IMR-90 (cell line): ENCODE data around the gene EDA. TPM values are rescaled to one million over a fixed set of nuclear protein-coding genes. Genes with fewer than 3 reads are reported as not detected.

ENCODE experiments used
- ATAC-seq: fragments of 200-7000 bp; cut with Tn5 transposase; 2 replicates; pipeline ENCODE4 v1.9.1; 2020; ENCODE audit warnings: low read depth, mild to moderate bottlenecking, moderate library complexity
- BruUV-seq: library from RNA; stranded (reverse); fragments of 400-500 nt; replicated peaks from 2 replicates; lab custom pipeline; 2021; lab: Mats Ljungman, UMichigan
- CTCF ChIA-PET: fragments of 300-600 bp; formaldehyde crosslinking; extraction: SDS; loops from one replicate; lab custom pipeline; 2021; ENCODE audit warnings: antibody characterized with exemption; lab: Yijun Ruan, JAX
- POLR2A ChIA-PET: fragments of 300-600 bp; sonication (Branson Sonifier 250); formaldehyde crosslinking; loops from one replicate; lab custom pipeline; 2022; ENCODE audit warnings: antibody characterized with exemption; ENCODE audit not compliant: unreplicated experiment; lab: Charles Lee
- DNase-seq: peaks from one replicate; pipeline ENCODE4 v3.0.0; 2013
- H2AFZ ChIP-seq: replicated peaks from 2 replicates; pipeline ENCODE3; 2013; ENCODE audit warnings: low read length, mild to moderate bottlenecking; ENCODE audit not compliant: poor library complexity
- H2AK5ac ChIP-seq: 2 replicates; pipeline ENCODE4 v1.6.1; 2013; ENCODE audit warnings: low read depth, low read length, inconsistent platforms
- H2AK9ac ChIP-seq: replicated peaks from 2 replicates; pipeline ENCODE3; 2013; ENCODE audit warnings: mild to moderate bottlenecking, low read depth, low read length, moderate library complexity; ENCODE audit not compliant: poor library complexity
- H2BK120ac ChIP-seq: 2 replicates; pipeline ENCODE4 v1.6.1; 2013; ENCODE audit warnings: low read depth, low read length, inconsistent platforms
- H2BK15ac ChIP-seq: 3 replicates; pipeline ENCODE4 v1.6.1; 2013; ENCODE audit warnings: low read depth, low read length, inconsistent platforms
- H2BK20ac ChIP-seq: 2 replicates; pipeline ENCODE4 v1.6.1; 2013; ENCODE audit warnings: low read depth, mild to moderate bottlenecking, inconsistent platforms, low read length, moderate library complexity
- H2BK5ac ChIP-seq: 2 replicates; pipeline ENCODE4 v1.6.1; 2013; ENCODE audit warnings: mild to moderate bottlenecking, low read depth, low read length, inconsistent platforms; ENCODE audit not compliant: poor library complexity, severe bottlenecking
- H3K14ac ChIP-seq: replicated peaks from 2 replicates; pipeline ENCODE4 v1.6.1; 2013; ENCODE audit warnings: low read depth, low read length, inconsistent platforms
- H3K18ac ChIP-seq: 2 replicates; pipeline ENCODE4 v1.6.1; 2013; ENCODE audit warnings: low read depth, low read length, control low read depth
- H3K23ac ChIP-seq: 2 replicates; pipeline ENCODE4 v1.6.1; 2013; ENCODE audit warnings: low read depth, low read length, inconsistent platforms
- H3K27ac ChIP-seq: 2 replicates; pipeline ENCODE4 v1.5.1; 2013; ENCODE audit warnings: mild to moderate bottlenecking, control low read depth, low read length; ENCODE audit not compliant: insufficient read depth
- H3K27me3 ChIP-seq: 2 replicates; pipeline ENCODE4 v1.6.1; 2013; ENCODE audit warnings: low read length; ENCODE audit not compliant: control insufficient read depth, insufficient read depth
- H3K36me3 ChIP-seq: 2 replicates; pipeline ENCODE4 v1.6.1; 2013; ENCODE audit warnings: low read length, mixed read lengths; ENCODE audit not compliant: control insufficient read depth, insufficient read depth
- H3K4ac ChIP-seq: 2 replicates; pipeline ENCODE4 v1.6.1; 2013; ENCODE audit warnings: low read depth, low read length, inconsistent platforms
- H3K4me1 ChIP-seq: 2 replicates; pipeline ENCODE4 v1.6.1; 2013; ENCODE audit warnings: low read length, mixed read lengths; ENCODE audit not compliant: control insufficient read depth, insufficient read depth
- H3K4me2 ChIP-seq: 2 replicates; pipeline ENCODE4 v1.6.1; 2013; ENCODE audit warnings: low read depth, mild to moderate bottlenecking, control low read depth, low read length, moderate library complexity
- H3K4me3 ChIP-seq: 2 replicates; pipeline ENCODE4 v1.5.1; 2013; ENCODE audit warnings: low read depth, mild to moderate bottlenecking, control low read depth, low read length, moderate library complexity; ENCODE audit not compliant: insufficient read depth
- H3K56ac ChIP-seq: 2 replicates; pipeline ENCODE4 v1.6.1; 2013; ENCODE audit warnings: low read length, inconsistent platforms; ENCODE audit not compliant: insufficient read depth; ENCODE audit errors: extremely low read depth
- H3K79me1 ChIP-seq, 2 experiments: 2 replicates each; pipeline ENCODE4 v1.6.1; 2013; ENCODE audit warnings: low read length in 2 of 2, inconsistent platforms in 1 of 2, low read depth in 1 of 2
- H3K9ac ChIP-seq: 2 replicates; pipeline ENCODE4 v1.6.1; 2013; ENCODE audit warnings: low read depth, low read length, control low read depth
- H3K9me1 ChIP-seq: 2 replicates; pipeline ENCODE4 v1.6.1; 2013; ENCODE audit warnings: low read length, inconsistent platforms; ENCODE audit not compliant: insufficient read depth
- H3K9me3 ChIP-seq: 2 replicates; pipeline ENCODE4 v1.6.1; 2013; ENCODE audit warnings: low read length; ENCODE audit not compliant: control insufficient read depth, insufficient read depth
- H4K20me1 ChIP-seq: 2 replicates; pipeline ENCODE4 v1.6.1; 2013; ENCODE audit warnings: low read length, inconsistent platforms; ENCODE audit not compliant: insufficient read depth
- H4K5ac ChIP-seq: 2 replicates; pipeline ENCODE4 v1.6.1; 2013; ENCODE audit warnings: mild to moderate bottlenecking, low read depth, low read length, control low read depth
- H4K8ac ChIP-seq, 2 experiments: 2 replicates each; pipeline ENCODE4 v1.6.1; 2013; ENCODE audit warnings: low read depth in 2 of 2, low read length in 2 of 2, control low read depth in 1 of 2, inconsistent platforms in 1 of 2
- H4K91ac ChIP-seq: 2 replicates; pipeline ENCODE4 v1.6.1; 2013; ENCODE audit warnings: low read depth, low read length, inconsistent platforms; ENCODE audit not compliant: insufficient read depth
- BHLHE40 ChIP-seq: fragments of 150-350 bp; IDR thresholded peaks from 2 replicates; pipeline ENCODE4 v1.6.1; 2016; ENCODE audit warnings: mild to moderate bottlenecking, low read depth, low read length
- CEBPB ChIP-seq: IDR thresholded peaks from 2 replicates; pipeline ENCODE4 v1.6.1; 2012; ENCODE audit warnings: low read depth, low read length, improper control_type of control experiment
- CHD1 ChIP-seq: IDR thresholded peaks from 2 replicates; pipeline ENCODE4 v1.6.1; 2012; ENCODE audit warnings: low read depth, low read length, improper control_type of control experiment
- CTCF ChIP-seq: conservative IDR thresholded peaks from 2 replicates; pipeline ENCODE4 v1.5.1; 2012; ENCODE audit warnings: mild to moderate bottlenecking, low read depth, low read length, improper control_type of control experiment
- ELK1 ChIP-seq: fragments of 150-350 bp; IDR thresholded peaks from 2 replicates; pipeline ENCODE4 v1.6.1; 2016; ENCODE audit warnings: low read depth, mild to moderate bottlenecking, low read length, moderate library complexity, borderline replicate concordance
- MAFK ChIP-seq: IDR thresholded peaks from 2 replicates; pipeline ENCODE4 v1.6.1; 2012; ENCODE audit warnings: low read depth, low read length, improper control_type of control experiment
- MAZ ChIP-seq: IDR thresholded peaks from 2 replicates; pipeline ENCODE4 v1.6.1; 2012; ENCODE audit warnings: low read depth, mild to moderate bottlenecking, low read length, improper control_type of control experiment, moderate library complexity, borderline replicate concordance
- POLR2A ChIP-seq: IDR thresholded peaks from 2 replicates; pipeline ENCODE4 v1.6.1; 2012; ENCODE audit warnings: mild to moderate bottlenecking, low read depth, low read length
- RAD21 ChIP-seq: IDR thresholded peaks from 2 replicates; pipeline ENCODE4 v1.6.1; 2012; ENCODE audit warnings: low read length, improper control_type of control experiment
- USF2 ChIP-seq: fragments of 150-350 bp; IDR thresholded peaks from 2 replicates; pipeline ENCODE4 v1.6.1; 2017; ENCODE audit warnings: mild to moderate bottlenecking, antibody characterized with exemption, low read length, low read depth
- WGBS, 2 experiments: methylation state at CpG; one replicate each; pipeline versions ENCODE4 v1.1.5 to v1.1.7; 2013; ENCODE audit warnings: missing lambda C conversion rate in 2 of 2; ENCODE audit not compliant: insufficient read length in 1 of 2; ENCODE audit errors: extremely low coverage in 2 of 2; 5-methylcytosine and 5-hydroxymethylcytosine counted together
- dilution Hi-C: fragments of 300-500 bp; cut with HindIII; formaldehyde crosslinking; loops from one replicate; pipeline ENCODE4 v1.14.3; 2018; ENCODE audit warnings: low sequenced_read_pairs; ENCODE audit not compliant: unreplicated experiment
- in situ Hi-C: fragments of 300-500 bp; cut with MboI; formaldehyde crosslinking; loops from 3 replicates; pipeline ENCODE4 v1.14.3; 2019; ENCODE audit warnings: low sequenced_read_pairs, inconsistent platforms, mixed read lengths
- intact Hi-C: fragments of 100-400 bp; cut with micrococcal nuclease; formaldehyde crosslinking; loops from 2 replicates; pipeline ENCODE4 v1.10.0; 2022
- polyA plus RNA-seq, 3 experiments: library from polyadenylated mRNA; depleted of rRNA; stranded (reverse); fragments of >200 nt; gene quantifications; 2 replicates each; pipeline ENCODE4 v1.2.3, GENCODE V29; 2012; ENCODE audit warnings: low replicate concordance in 1 of 3
- total RNA-seq: library from RNA; depleted of rRNA; stranded (reverse); fragments of >200 nt; gene quantifications from 2 replicates; pipeline ENCODE4 v1.2.3, GENCODE V29; 2012

The EDA gene
- total and polyA plus RNA-seq, 2 of the 4 experiments (the other 2 are of a cell fraction), result under 0.01 TPM; not detected in 1

DNA sequence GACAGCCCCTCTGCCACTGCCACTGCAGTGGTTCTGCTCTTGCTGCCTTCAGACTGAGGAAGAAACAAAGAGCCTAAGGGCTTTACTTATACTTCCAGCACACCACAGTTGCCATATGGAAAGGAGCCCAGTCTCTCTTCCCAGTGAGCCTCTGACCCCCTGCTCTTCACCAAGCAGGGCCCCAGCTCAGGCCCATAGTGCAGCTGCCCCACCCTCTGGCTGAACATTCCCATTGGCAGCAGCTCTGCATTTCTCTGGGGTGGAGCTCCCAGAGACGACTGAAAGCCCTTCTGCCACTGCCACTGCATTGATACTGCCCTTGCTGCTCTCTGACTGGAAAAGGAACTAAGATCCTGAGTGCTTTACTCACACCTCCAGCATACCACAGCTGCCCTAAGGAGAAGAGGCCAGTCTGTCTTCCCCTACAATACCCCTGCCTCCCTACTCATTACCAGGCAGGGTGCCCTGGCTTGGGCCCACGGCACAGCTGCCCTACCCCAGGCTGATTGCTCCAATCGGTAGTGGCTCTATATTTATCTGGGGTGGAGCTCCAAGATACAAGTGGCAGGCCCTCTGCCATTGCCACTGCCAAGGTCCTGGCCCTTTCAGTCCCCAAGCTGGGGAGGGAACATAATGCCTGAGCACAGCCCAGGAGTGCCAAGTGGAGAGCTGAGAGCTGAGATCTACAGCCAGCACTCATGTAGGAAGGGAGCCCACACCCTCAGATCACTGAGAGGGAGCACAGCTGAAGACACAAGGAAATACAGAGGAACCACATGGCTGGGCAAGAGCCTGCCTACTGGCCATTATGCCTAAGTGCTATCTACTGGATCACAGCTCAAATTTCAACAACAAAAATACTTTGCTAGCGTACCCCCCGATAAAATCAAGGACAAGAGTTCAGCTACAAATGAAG is 397.8 kb downstream of the EDA start (continued):
- no peak for TF ChIP-seq RAD21

GRCh38 chrX:70016513-70016912 is 400.6 kb downstream of the EDA start:
- BruUV-seq, result no TSS peak
- DNase-seq (no peak), ATAC-seq (no peak)
- Histone ChIP-seq H3K14ac (no peak overlapping the region), H2BK15ac (no peak overlapping the region), H3K79me1 (no peaks in the 10 kb centered on the region), H3K4me3 (no peak overlapping the region), H3K9me1 (no peaks in the 10 kb centered on the region), H3K4me1 (no peaks in the 10 kb centered on the region), H3K18ac (no peak overlapping the region), H3K27me3 (peaks cover 5% of the 10 kb centered on the region), H4K20me1 (no peaks in the 10 kb centered on the region), H2AK5ac (no peak overlapping the region), H4K91ac (no peak overlapping the region), H3K9me3 (no peaks in the 10 kb centered on the region), H3K9ac (no peak overlapping the region), H2BK120ac (no peak overlapping the region), H3K56ac (no peak overlapping the region), H2BK5ac (no peak overlapping the region), H2AFZ (no peak overlapping the region), H3K27ac (no peak overlapping the region), H3K23ac (no peak overlapping the region), H3K4ac (no peak overlapping the region), H2BK20ac (no peak overlapping the region), H4K8ac (no peak overlapping the region), H4K5ac (no peak overlapping the region), H3K4me2 (no peak overlapping the region), H2AK9ac (no peak overlapping the region), H3K36me3 (no peaks in the 10 kb centered on the region)
- TF ChIP-seq CEBPB (no peak), POLR2A (no peak), MAZ (no peak), CTCF (no peak), BHLHE40 (no peak), ELK1 (no peak), CHD1 (no peak), MAFK (no peak), USF2 (no peak)
- intact Hi-C loops, result no loop called here
- ChIA-PET POLR2A (no interaction called here), CTCF (no interaction called here)
- no CpG with 5 or more reads among the region's 2 CpGs for WGBS, 2 experiments
- dilution Hi-C loops, result no loop called here
- in situ Hi-C loops, result no loop called here
